ENCODE results near the gene UMPS.

Gene UMPS

GRCh38 chr3:124730129-124730940, at the start of gene UMPS:
Gene UMPS, plus strand, starts transcription at chr3:124730452. Its CDS starts 20 bp downstream, at chr3:124730472.
- Histone ChIP-seq H3K27ac (peak within 1 kb of the TSS in 1 of 2 donors; percentile 74), H3K4me3 (peak within 1 kb of the TSS; percentile 83)
- TF ChIP-seq CTCF (IDR thresholded peaks at IDR 0.05), result no peak
- peak; percentile 94 for DNase-seq (ENCODE audit: low spot score)

- no peak overlapping the region for H3K4me3 ChIP-seq
- TF ChIP-seq CTCF (IDR thresholded peaks at IDR 0.05), result no peak
- DNase-seq (ENCODE audit: low spot score), result no peak
- no peak overlapping the region for H3K27ac ChIP-seq
Observed at GRCh38 chr3:124680521-124680920, 49.7 kb upstream of the UMPS start.

- TF ChIP-seq CTCF (IDR thresholded peaks at IDR 0.05), result no peak
- DNase-seq (ENCODE audit: low spot score), result no peak
- H3K27ac ChIP-seq, result no peak overlapping the region
- no peak overlapping the region for H3K4me3 ChIP-seq
Observed at GRCh38 chr3:124682263-124682662, 48.0 kb upstream of the UMPS start.

GRCh38 chr3:124684459-124684858, 45.8 kb upstream of the UMPS start:
- DNase-seq (ENCODE audit: low spot score), result no peak
- H3K27ac ChIP-seq, result no peak overlapping the region
- H3K4me3 ChIP-seq, result no peak overlapping the region
- TF ChIP-seq CTCF (IDR thresholded peaks at IDR 0.05), result no peak

GRCh38 chr3:124685067-124685466, 45.2 kb upstream of the UMPS start:
- Histone ChIP-seq H3K27ac (no peak overlapping the region), H3K4me3 (no peak overlapping the region)
- DNase-seq (ENCODE audit: low spot score), result no peak
- TF ChIP-seq CTCF (IDR thresholded peaks at IDR 0.05), result no peak

- DNase-seq (ENCODE audit: low spot score), result no peak
- Histone ChIP-seq H3K27ac (no peak overlapping the region), H3K4me3 (no peak overlapping the region)
- TF ChIP-seq CTCF (IDR thresholded peaks at IDR 0.05), result no peak
Observed at GRCh38 chr3:124685481-124685880, 44.8 kb upstream of the UMPS start.

GRCh38 chr3:124686028-124686670, 44.1 kb upstream of the UMPS start:
- DNase-seq (ENCODE audit: low spot score), result no peak
- no peak overlapping the region for H3K27ac ChIP-seq
- TF ChIP-seq CTCF (IDR thresholded peaks at IDR 0.05), result no peak
- H3K4me3 ChIP-seq, result no peak overlapping the region
